HG02623 (cell line): ENCODE data around the gene MTOR.
"Not testable (repeated sequence)": the region's sequence is repeated elsewhere in the genome, so short reads cannot be mapped to it uniquely, and the experiment has no call there.

Experiments used
- ATAC-seq: cut with Tn5 transposase; IDR thresholded peaks from one replicate; pipeline ENCODE4 v1.9.1; 2021; ENCODE audit warnings: moderate library complexity; ENCODE audit not compliant: unreplicated experiment

MTOR gene

GRCh38 chr1:11281518-11282331 lies 19.4 kb upstream of the MTOR start:
- ATAC-seq: no peak

GRCh38 chr1:11280719-11281376 lies 18.5 kb upstream of the MTOR start:
- no peak for ATAC-seq

GRCh38 chr1:11279630-11280029 lies 17.3 kb upstream of the MTOR start:
- no peak for ATAC-seq

GRCh38 chr1:11279152-11279551 lies 16.8 kb upstream of the MTOR start:
- no peak for ATAC-seq

- peak; percentile 28 for ATAC-seq
Observed at GRCh38 chr1:11273595-11274234, 11.4 kb upstream of the MTOR start.

- peak; percentile 83 for ATAC-seq
Observed at GRCh38 chr1:11272832-11273594, 10.7 kb upstream of the MTOR start, which contains the start of gene UBIAD1. Gene UBIAD1, plus strand, starts transcription at chr1:11273198. Its CDS starts 334 bp downstream, at chr1:11273532.

GRCh38 chr1:11272544-11272831 lies 10.1 kb upstream of the MTOR start:
- no peak for ATAC-seq

- not testable (repeated sequence) for ATAC-seq
Observed at GRCh38 chr1:11267350-11268337, 5.3 kb upstream of the MTOR start.

- ATAC-seq: no peak
Observed at GRCh38 chr1:11266268-11267074, 4.1 kb upstream of the MTOR start.

GRCh38 chr1:11256299-11256698 lies 6.1 kb downstream of the MTOR start:
- no peak for ATAC-seq

- ATAC-seq: no peak
Observed at GRCh38 chr1:11253226-11253625, 9.1 kb downstream of the MTOR start.

GRCh38 chr1:11252538-11252937 lies 9.8 kb downstream of the MTOR start:
- no peak for ATAC-seq

- ATAC-seq: no peak
Observed at GRCh38 chr1:11248169-11248568, 14.2 kb downstream of the MTOR start.

- no peak for ATAC-seq
Observed at GRCh38 chr1:11245904-11246719, 16.2 kb downstream of the MTOR start.

- ATAC-seq: no peak
Observed at GRCh38 chr1:11245248-11245647, 17.1 kb downstream of the MTOR start.

- ATAC-seq: no peak
Observed at GRCh38 chr1:11238311-11238710, 24.0 kb downstream of the MTOR start.

GRCh38 chr1:11237356-11237755 lies 25.0 kb downstream of the MTOR start:
- ATAC-seq: no peak

GRCh38 chr1:11233208-11233607 lies 29.1 kb downstream of the MTOR start:
- no peak for ATAC-seq
